ENCODE measurements around the gene FBRS.
"Not testable (repeated sequence)": the region's sequence is repeated elsewhere in the genome, so short reads cannot be mapped to it uniquely, and the experiment has no call there.

The FBRS gene

GRCh38 chr16:30692396-30693064 lies 34.3 kb downstream of the FBRS start:
- FAIRE-seq (no peak), DNase-seq (ENCODE audit: insufficient read length) (no peak)
- TF ChIP-seq POLR2AphosphoS5 (IDR thresholded peaks at IDR 0.05; ENCODE audit: low read depth, low read length) (no peak), TAF1 (IDR thresholded peaks at IDR 0.05; ENCODE audit: borderline replicate concordance, low read depth, low read length) (no peak), POLR2A (IDR thresholded peaks at IDR 0.05; ENCODE audit: low read depth, low read length) (no peak)

- no peak for FAIRE-seq
- TF ChIP-seq POLR2A (IDR thresholded peaks at IDR 0.05; ENCODE audit: low read depth, low read length) (no peak), TAF1 (IDR thresholded peaks at IDR 0.05; ENCODE audit: borderline replicate concordance, low read depth, low read length) (no peak), POLR2AphosphoS5 (IDR thresholded peaks at IDR 0.05; ENCODE audit: low read depth, low read length) (no peak)
Observed at GRCh38 chr16:30694926-30695693, 36.9 kb downstream of the FBRS start.

GRCh38 chr16:30696646-30697045 lies 38.4 kb downstream of the FBRS start:
- not testable (repeated sequence) for FAIRE-seq; DNase-seq (ENCODE audit: insufficient read length)

More at GRCh38 chr16:30694926-30695693, 36.9 kb downstream of the FBRS start:
- no peak for DNase-seq (ENCODE audit: insufficient read length)

- DNase-seq (ENCODE audit: insufficient read length), result peak; percentile 87
- peak; percentile 96 for FAIRE-seq
- TF ChIP-seq POLR2AphosphoS5 (IDR thresholded peaks at IDR 0.05; ENCODE audit: low read depth, low read length), result no peak
Observed at GRCh38 chr16:30697264-30698138, 39.3 kb downstream of the FBRS start.

GRCh38 chr16:30698139-30698815 lies 40.0 kb downstream of the FBRS start:
- no peak for FAIRE-seq
- DNase-seq (ENCODE audit: insufficient read length), result peak; percentile 93
- peak; percentile 67 for TF ChIP-seq TAF1 (IDR thresholded peaks at IDR 0.05; ENCODE audit: borderline replicate concordance, low read depth, low read length)
- TF ChIP-seq POLR2AphosphoS5 (IDR thresholded peaks at IDR 0.05; ENCODE audit: low read depth, low read length), result peak; percentile 83
- TF ChIP-seq POLR2A (IDR thresholded peaks at IDR 0.05; ENCODE audit: low read depth, low read length), result peak; percentile 80

- FAIRE-seq (peak; percentile 76), DNase-seq (ENCODE audit: insufficient read length) (peak; percentile 86)
- peak; percentile 81 for TF ChIP-seq POLR2A (IDR thresholded peaks at IDR 0.05; ENCODE audit: low read depth, low read length)
- peak; percentile 81 for TF ChIP-seq POLR2AphosphoS5 (IDR thresholded peaks at IDR 0.05; ENCODE audit: low read depth, low read length)
- TF ChIP-seq TAF1 (IDR thresholded peaks at IDR 0.05; ENCODE audit: borderline replicate concordance, low read depth, low read length), result 0 out of 2 replicates have a peak, but pooled peaks have one; percentile 25
Observed at GRCh38 chr16:30698816-30699614, 40.8 kb downstream of the FBRS start, which contains the start of gene SRCAP. SRCAP (plus strand) TSS chr16:30699171; CDS start chr16:30700825, 1,654 bp downstream.

- FAIRE-seq (no peak), DNase-seq (ENCODE audit: insufficient read length) (no peak)
- TF ChIP-seq POLR2AphosphoS5 (IDR thresholded peaks at IDR 0.05; ENCODE audit: low read depth, low read length), result no peak
- TF ChIP-seq TAF1 (IDR thresholded peaks at IDR 0.05; ENCODE audit: borderline replicate concordance, low read depth, low read length), result no peak
- TF ChIP-seq POLR2A (IDR thresholded peaks at IDR 0.05; ENCODE audit: low read depth, low read length), result no peak
Observed at GRCh38 chr16:30699615-30700099, 41.4 kb downstream of the FBRS start.

- TF ChIP-seq POLR2AphosphoS5 (IDR thresholded peaks at IDR 0.05; ENCODE audit: low read depth, low read length) (no peak), POLR2A (IDR thresholded peaks at IDR 0.05; ENCODE audit: low read depth, low read length) (no peak), TAF1 (IDR thresholded peaks at IDR 0.05; ENCODE audit: borderline replicate concordance, low read depth, low read length) (no peak)
- no peak for FAIRE-seq
Observed at GRCh38 chr16:30700491-30700890, 42.3 kb downstream of the FBRS start.

GRCh38 chr16:30700971-30701370 lies 42.7 kb downstream of the FBRS start:
- no peak for FAIRE-seq
- no peak for TF ChIP-seq POLR2AphosphoS5 (IDR thresholded peaks at IDR 0.05; ENCODE audit: low read depth, low read length)
- no peak for TF ChIP-seq POLR2A (IDR thresholded peaks at IDR 0.05; ENCODE audit: low read depth, low read length)
- TF ChIP-seq TAF1 (IDR thresholded peaks at IDR 0.05; ENCODE audit: borderline replicate concordance, low read depth, low read length), result no peak
- DNase-seq (ENCODE audit: insufficient read length), result no peak

More at GRCh38 chr16:30700491-30700890, 42.3 kb downstream of the FBRS start:
- no peak for DNase-seq (ENCODE audit: insufficient read length)

- not testable (repeated sequence) for DNase-seq (ENCODE audit: insufficient read length); FAIRE-seq
Observed at GRCh38 chr16:30703071-30703470, 44.8 kb downstream of the FBRS start.

Measured in GM12892 (cell line).